ENCODE data around the gene MIGA1. TPM values are rescaled to one million over a fixed set of nuclear protein-coding genes. Genes with fewer than 3 reads are reported as not detected.
"Not testable (repeated sequence)": the region's sequence is repeated elsewhere in the genome, so short reads cannot be mapped to it uniquely, and the experiment has no call there.

Gene MIGA1
- total RNA-seq, 4 donors from 2014 or later = 3.8 to 12.6 (median 7.5) TPM

- Histone ChIP-seq H3K27ac (no peak overlapping the region), H3K27me3 (no peaks in the 10 kb centered on the region), H3K36me3 (peaks cover 0 to 50% (median 0%) of the 10 kb centered on the region in 3 donors), H3K9me3 (no peaks in the 10 kb centered on the region), H3K4me1 (no peaks in the 10 kb centered on the region), H3K4me3 (no peak overlapping the region)
- 80 to 86% methylated on average over 5 of the region's 5 CpGs for WGBS, 2 donors
- intact Hi-C loops (cut with DNase I) = no loop called here
- TF ChIP-seq, protein P1, sequence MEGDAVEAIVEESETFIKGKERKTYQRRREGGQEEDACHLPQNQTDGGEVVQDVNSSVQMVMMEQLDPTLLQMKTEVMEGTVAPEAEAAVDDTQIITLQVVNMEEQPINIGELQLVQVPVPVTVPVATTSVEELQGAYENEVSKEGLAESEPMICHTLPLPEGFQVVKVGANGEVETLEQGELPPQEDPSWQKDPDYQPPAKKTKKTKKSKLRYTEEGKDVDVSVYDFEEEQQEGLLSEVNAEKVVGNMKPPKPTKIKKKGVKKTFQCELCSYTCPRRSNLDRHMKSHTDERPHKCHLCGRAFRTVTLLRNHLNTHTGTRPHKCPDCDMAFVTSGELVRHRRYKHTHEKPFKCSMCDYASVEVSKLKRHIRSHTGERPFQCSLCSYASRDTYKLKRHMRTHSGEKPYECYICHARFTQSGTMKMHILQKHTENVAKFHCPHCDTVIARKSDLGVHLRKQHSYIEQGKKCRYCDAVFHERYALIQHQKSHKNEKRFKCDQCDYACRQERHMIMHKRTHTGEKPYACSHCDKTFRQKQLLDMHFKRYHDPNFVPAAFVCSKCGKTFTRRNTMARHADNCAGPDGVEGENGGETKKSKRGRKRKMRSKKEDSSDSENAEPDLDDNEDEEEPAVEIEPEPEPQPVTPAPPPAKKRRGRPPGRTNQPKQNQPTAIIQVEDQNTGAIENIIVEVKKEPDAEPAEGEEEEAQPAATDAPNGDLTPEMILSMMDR (IDR thresholded peaks at IDR 0.05) = no peak
- no peak for TF ChIP-seq POLR2A (IDR thresholded peaks at IDR 0.05)
- no peak for DNase-seq
Observed at GRCh38 chr1:77796695-77797405, 17.4 kb downstream of the MIGA1 start.

- Histone ChIP-seq H3K4me3 (no peak overlapping the region), H3K4me1 (no peaks in the 10 kb centered on the region), H3K27me3 (no peaks in the 10 kb centered on the region), H3K36me3 (peaks cover 0 to 51% (median 0%) of the 10 kb centered on the region in 3 donors), H3K27ac (no peak overlapping the region), H3K9me3 (no peaks in the 10 kb centered on the region)
- intact Hi-C loops (cut with DNase I) = no loop called here
- no peak for TF ChIP-seq POLR2A (IDR thresholded peaks at IDR 0.05)
- TF ChIP-seq, protein P1 (IDR thresholded peaks at IDR 0.05) = no peak
- no peak for DNase-seq
Observed at GRCh38 chr1:77797991-77798390, 18.5 kb downstream of the MIGA1 start.

GRCh38 chr1:77802026-77802425 is 22.6 kb downstream of the MIGA1 start:
- no peak for TF ChIP-seq POLR2A (IDR thresholded peaks at IDR 0.05)
- TF ChIP-seq, protein P1 (IDR thresholded peaks at IDR 0.05) = no peak
- Histone ChIP-seq H3K4me1 (no peaks in the 10 kb centered on the region), H3K36me3 (peaks cover 0 to 74% (median 0%) of the 10 kb centered on the region in 3 donors), H3K27ac (no peak overlapping the region), H3K9me3 (no peaks in the 10 kb centered on the region), H3K27me3 (no peaks in the 10 kb centered on the region), H3K4me3 (no peak overlapping the region)
- intact Hi-C loops (cut with DNase I) = no loop called here
- no peak for DNase-seq
- WGBS, 2 donors = 86 to 89% methylated on average over 2 of the region's 2 CpGs

DNA sequence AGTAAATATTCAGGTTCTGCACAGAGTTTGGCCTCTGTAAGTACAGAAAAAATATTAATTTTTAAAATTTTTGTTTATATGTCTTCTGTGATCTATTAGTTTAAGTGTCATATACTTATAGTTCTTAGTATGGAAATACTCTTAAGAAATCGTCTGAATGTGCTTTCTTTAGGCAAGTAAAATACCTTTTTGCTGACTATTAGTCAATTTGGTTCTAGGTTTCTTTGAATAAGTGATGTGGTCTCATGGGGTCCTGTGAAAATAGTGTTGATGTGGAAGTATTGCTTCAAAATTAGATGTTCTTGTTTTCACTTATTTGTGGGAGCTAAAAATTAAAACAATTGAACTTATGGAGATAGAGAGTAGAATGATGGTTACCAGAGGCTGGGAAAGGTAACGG is 23.9 kb downstream of the MIGA1 start:
- DNase-seq = no peak
- TF ChIP-seq, protein P1 (IDR thresholded peaks at IDR 0.05) = no peak
- TF ChIP-seq POLR2A (IDR thresholded peaks at IDR 0.05) = no peak
- Histone ChIP-seq H3K4me3 (no peak overlapping the region), H3K27me3 (no peaks in the 10 kb centered on the region), H3K9me3 (no peaks in the 10 kb centered on the region), H3K4me1 (no peaks in the 10 kb centered on the region), H3K36me3 (peaks cover 0 to 80% (median 8%) of the 10 kb centered on the region in 3 donors), H3K27ac (no peak overlapping the region)
- 41 to 68% methylated on average over 2 of the region's 2 CpGs for WGBS, 2 donors
- intact Hi-C loops (cut with DNase I) = no loop called here

- 72 to 83% methylated on average over 2 of the region's 3 CpGs for WGBS, 2 donors
- H3K9me3 ChIP-seq; H3K4me1 ChIP-seq; intact Hi-C loops (cut with DNase I); DNase-seq; H3K27me3 ChIP-seq; H3K4me3 ChIP-seq; H3K27ac ChIP-seq: not testable (repeated sequence)
- peaks cover 0 to 71% (median 16%) of the 10 kb centered on the region in 3 donors for H3K36me3 ChIP-seq
Observed at GRCh38 chr1:77809787-77810462, 30.5 kb downstream of the MIGA1 start.

DNA sequence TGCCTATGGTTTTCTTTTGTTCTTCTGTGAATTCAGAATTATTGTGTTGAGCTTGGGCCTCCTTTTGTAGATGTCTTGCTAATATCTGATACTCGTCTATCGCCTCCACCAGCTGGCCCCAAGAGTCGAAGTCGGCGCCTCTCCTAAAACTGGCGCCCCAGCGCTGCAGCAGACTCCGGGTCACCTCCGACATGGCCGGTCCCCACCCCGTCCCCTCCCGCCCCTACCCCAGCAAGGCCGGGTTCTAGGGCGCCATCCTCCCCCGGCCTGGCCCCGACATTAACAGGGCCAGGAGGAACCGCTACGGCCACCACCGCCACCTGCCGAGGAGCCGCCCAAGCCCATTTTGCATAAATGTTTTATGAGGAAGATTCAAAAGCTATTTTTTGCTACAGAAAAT is 32.1 kb downstream of the MIGA1 start:
- 100% methylated on average over 1 of the region's 21 CpGs; no CpG with 5 or more reads in 1 of the 2 donors for WGBS, 2 donors
- DNase-seq = not testable (repeated sequence)

More for the DNA sequence above, 32.1 kb downstream of the MIGA1 start:
- H3K9me3 ChIP-seq; H3K4me3 ChIP-seq; H3K4me1 ChIP-seq; intact Hi-C loops (cut with DNase I); H3K27me3 ChIP-seq; H3K27ac ChIP-seq: not testable (repeated sequence)
- H3K36me3 ChIP-seq = peaks cover 0 to 70% (median 16%) of the 10 kb centered on the region in 3 donors

Data from esophagus squamous epithelium (tissue), 5 donors.